22Rv1 (cell line): ENCODE results near the gene EXOC3L1.

Experiments
- H3K27ac ChIP-seq: fragments of 450-650 bp; 2 replicates; pipeline ENCODE4 v1.5.1; 2017
- CTCF ChIP-seq: fragments of 450-650 bp; IDR thresholded peaks from 2 replicates; pipeline ENCODE4 v1.5.1; 2017; ENCODE audit warnings: mild to moderate bottlenecking
- ZFX ChIP-seq: fragments of 450-650 bp; IDR thresholded peaks from 2 replicates; pipeline ENCODE4 v1.6.1; 2017; ENCODE audit warnings: antibody characterized with exemption, borderline replicate concordance

Gene EXOC3L1

GRCh38 chr16:67137605-67138004 is 52.3 kb downstream of the EXOC3L1 start:
- no peak for TF ChIP-seq ZFX
- TF ChIP-seq CTCF = no peak

More at GRCh38 chr16:67137605-67138004, 52.3 kb downstream of the EXOC3L1 start:
- no peak overlapping the region for H3K27ac ChIP-seq
